Measurements from ENCODE around the gene EDIL3.

EDIL3 gene

DNA sequence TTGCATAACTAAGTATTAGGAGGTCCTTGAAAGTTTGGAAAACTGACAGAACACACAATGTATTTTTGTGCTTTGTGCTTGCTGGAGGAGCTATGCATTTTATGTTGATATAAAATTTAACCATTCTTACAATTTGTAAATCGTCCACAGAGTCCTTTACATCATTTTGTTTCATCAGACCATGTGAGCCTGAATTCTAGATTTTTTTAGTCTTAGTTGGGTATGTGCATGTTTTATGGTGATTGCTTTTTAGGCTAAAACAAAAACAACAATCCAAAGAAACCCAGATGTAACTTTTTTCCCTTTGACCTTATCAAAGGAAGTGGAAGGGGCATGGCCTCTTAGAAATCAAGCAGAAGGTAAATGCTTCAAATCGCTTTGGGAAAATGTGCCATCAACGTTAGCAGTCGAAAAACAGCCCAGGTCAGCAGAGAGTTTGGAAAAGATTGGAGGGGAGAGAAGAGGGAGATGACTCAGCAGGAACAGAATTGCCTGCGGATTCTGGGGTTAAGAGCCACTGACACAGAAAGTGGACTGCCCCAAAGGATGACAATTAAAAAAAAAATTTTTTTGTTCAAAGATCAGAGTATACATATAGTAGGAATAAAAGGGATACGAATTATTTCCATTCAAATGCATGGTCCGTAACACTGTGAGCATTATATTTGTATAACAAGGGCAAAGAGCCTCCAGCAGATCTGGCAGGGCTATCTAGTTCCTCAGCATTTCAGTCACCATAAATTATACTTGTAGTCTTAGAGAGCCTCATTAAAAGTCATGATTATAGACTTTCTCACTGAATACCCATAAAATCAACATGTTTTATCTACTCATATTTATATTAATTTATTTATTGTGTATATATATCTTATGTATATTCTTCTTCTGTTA is 410.5 kb downstream of the EDIL3 start:
- Histone ChIP-seq H4K5ac (ENCODE audit: low read length) (no peak overlapping the region), H2AK5ac (ENCODE audit: low read length) (no peak overlapping the region), H2BK15ac (replicated peaks; ENCODE audit: low read depth) (no peak overlapping the region), H3K27me3 (ENCODE audit: insufficient read depth, low read length, poor library complexity) (no peaks in the 10 kb centered on the region), H2BK120ac (ENCODE audit: low read depth, low read length) (peak overlapping the region; percentile 38), H3K79me2 (ENCODE audit: control insufficient read depth, insufficient read depth, low read length) (no peaks in the 10 kb centered on the region), H3K18ac (ENCODE audit: low read length) (no peak overlapping the region), H3K4me1 (ENCODE audit: control insufficient read depth, low read depth, low read length) (no peaks in the 10 kb centered on the region), H3K79me1 (ENCODE audit: low read length) (no peaks in the 10 kb centered on the region), H3K27ac (ENCODE audit: low read depth, low read length) (no peak overlapping the region), H3K4me3 (ENCODE audit: low read length) (no peak overlapping the region), H3K56ac (ENCODE audit: low read length) (no peak overlapping the region), H2BK5ac (ENCODE audit: low read length) (no peak overlapping the region), H3K4ac (ENCODE audit: low read depth, low read length) (no peak overlapping the region), H3K23ac (ENCODE audit: low read length) (no peak overlapping the region), H3K4me2 (ENCODE audit: low read length) (no peak overlapping the region), H4K8ac (ENCODE audit: low read depth, low read length) (no peak overlapping the region), H3K36me3 (ENCODE audit: control insufficient read depth, insufficient read depth, low read length) (no peaks in the 10 kb centered on the region), H3K9ac (ENCODE audit: low read length) (no peak overlapping the region)
- WGBS (ENCODE audit: extremely low coverage, insufficient coverage, low lambda C conversion rate): no CpG with 5 or more reads among the region's 7 CpGs
- DNase-seq: peak; percentile 64

GRCh38 chr5:83972909-83973308 is 411.8 kb downstream of the EDIL3 start:
- H3K79me1 ChIP-seq (ENCODE audit: low read length): no peaks in the 10 kb centered on the region
- H3K36me3 ChIP-seq (ENCODE audit: control insufficient read depth, insufficient read depth, low read length): no peaks in the 10 kb centered on the region
- H3K23ac ChIP-seq (ENCODE audit: low read length): no peak overlapping the region
- H4K8ac ChIP-seq (ENCODE audit: low read depth, low read length): no peak overlapping the region
- no peak overlapping the region for H3K9ac ChIP-seq (ENCODE audit: low read length)
- H2AK5ac ChIP-seq (ENCODE audit: low read length): no peak overlapping the region
- H3K27me3 ChIP-seq (ENCODE audit: insufficient read depth, low read length, poor library complexity): no peaks in the 10 kb centered on the region
- no peak overlapping the region for H3K4me2 ChIP-seq (ENCODE audit: low read length)
- H3K4me1 ChIP-seq (ENCODE audit: control insufficient read depth, low read depth, low read length): no peaks in the 10 kb centered on the region
- H3K18ac ChIP-seq (ENCODE audit: low read length): no peak overlapping the region
- no peak for DNase-seq
- H3K56ac ChIP-seq (ENCODE audit: low read length): no peak overlapping the region
- H3K4me3 ChIP-seq (ENCODE audit: low read length): no peak overlapping the region
- H2BK15ac ChIP-seq (replicated peaks; ENCODE audit: low read depth): no peak overlapping the region
- no peak overlapping the region for H4K5ac ChIP-seq (ENCODE audit: low read length)
- H3K79me2 ChIP-seq (ENCODE audit: control insufficient read depth, insufficient read depth, low read length): no peaks in the 10 kb centered on the region
- no peak overlapping the region for H2BK120ac ChIP-seq (ENCODE audit: low read depth, low read length)
- H2BK5ac ChIP-seq (ENCODE audit: low read length): no peak overlapping the region
- no peak overlapping the region for H3K4ac ChIP-seq (ENCODE audit: low read depth, low read length)
- no peak overlapping the region for H3K27ac ChIP-seq (ENCODE audit: low read depth, low read length)

GRCh38 chr5:83972236-83972635 is 412.4 kb downstream of the EDIL3 start:
- Histone ChIP-seq H3K23ac (ENCODE audit: low read length) (no peak overlapping the region), H3K27ac (ENCODE audit: low read depth, low read length) (no peak overlapping the region), H3K4me2 (ENCODE audit: low read length) (no peak overlapping the region), H3K56ac (ENCODE audit: low read length) (no peak overlapping the region), H4K5ac (ENCODE audit: low read length) (no peak overlapping the region), H3K4me3 (ENCODE audit: low read length) (no peak overlapping the region), H2BK5ac (ENCODE audit: low read length) (no peak overlapping the region), H3K4ac (ENCODE audit: low read depth, low read length) (no peak overlapping the region), H3K18ac (ENCODE audit: low read length) (no peak overlapping the region), H2BK120ac (ENCODE audit: low read depth, low read length) (no peak overlapping the region), H3K79me1 (ENCODE audit: low read length) (no peaks in the 10 kb centered on the region), H3K9ac (ENCODE audit: low read length) (no peak overlapping the region), H3K27me3 (ENCODE audit: insufficient read depth, low read length, poor library complexity) (no peaks in the 10 kb centered on the region), H3K36me3 (ENCODE audit: control insufficient read depth, insufficient read depth, low read length) (no peaks in the 10 kb centered on the region), H4K8ac (ENCODE audit: low read depth, low read length) (no peak overlapping the region), H2AK5ac (ENCODE audit: low read length) (no peak overlapping the region), H3K4me1 (ENCODE audit: control insufficient read depth, low read depth, low read length) (no peaks in the 10 kb centered on the region), H2BK15ac (replicated peaks; ENCODE audit: low read depth) (no peak overlapping the region), H3K79me2 (ENCODE audit: control insufficient read depth, insufficient read depth, low read length) (no peaks in the 10 kb centered on the region)
- DNase-seq: peak; percentile 17

GRCh38 chr5:83967417-83967816 is 417.3 kb downstream of the EDIL3 start:
- H3K18ac ChIP-seq (ENCODE audit: low read length): no peak overlapping the region

DNA sequence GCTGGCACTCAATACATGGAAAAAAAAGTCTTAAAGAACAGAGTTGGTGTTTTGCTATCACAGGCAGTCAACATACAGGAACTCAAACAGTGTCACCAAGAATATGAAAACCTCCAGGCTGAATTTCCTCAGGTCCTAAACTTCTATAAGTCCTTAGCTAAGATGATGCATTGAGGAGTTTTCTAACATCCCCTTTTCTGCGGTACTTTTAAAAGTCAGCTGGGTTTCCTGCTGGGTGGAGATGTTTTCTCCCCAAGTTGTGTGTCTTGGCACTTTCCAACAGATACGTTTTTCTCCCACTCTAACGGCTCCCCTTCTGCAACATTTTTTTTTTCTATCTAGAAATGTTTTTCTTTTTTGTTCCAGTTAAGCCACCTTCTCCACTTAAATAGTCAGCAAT is 419.2 kb downstream of the EDIL3 start:
- Histone ChIP-seq H3K4me1 (ENCODE audit: control insufficient read depth, low read depth, low read length) (no peaks in the 10 kb centered on the region), H3K4me3 (ENCODE audit: low read length) (no peak overlapping the region), H3K36me3 (ENCODE audit: control insufficient read depth, insufficient read depth, low read length) (no peaks in the 10 kb centered on the region), H2BK15ac (replicated peaks; ENCODE audit: low read depth) (no peak overlapping the region), H3K79me1 (ENCODE audit: low read length) (no peaks in the 10 kb centered on the region), H2BK5ac (ENCODE audit: low read length) (no peak overlapping the region), H3K79me2 (ENCODE audit: control insufficient read depth, insufficient read depth, low read length) (no peaks in the 10 kb centered on the region), H3K27me3 (ENCODE audit: insufficient read depth, low read length, poor library complexity) (no peaks in the 10 kb centered on the region), H4K8ac (ENCODE audit: low read depth, low read length) (no peak overlapping the region), H3K56ac (ENCODE audit: low read length) (no peak overlapping the region), H4K5ac (ENCODE audit: low read length) (no peak overlapping the region), H3K27ac (ENCODE audit: low read depth, low read length) (no peak overlapping the region), H3K4me2 (ENCODE audit: low read length) (no peak overlapping the region), H3K9ac (ENCODE audit: low read length) (no peak overlapping the region), H2BK120ac (ENCODE audit: low read depth, low read length) (no peak overlapping the region), H2AK5ac (ENCODE audit: low read length) (no peak overlapping the region), H3K4ac (ENCODE audit: low read depth, low read length) (no peak overlapping the region), H3K18ac (ENCODE audit: low read length) (no peak overlapping the region), H3K23ac (ENCODE audit: low read length) (no peak overlapping the region)
- no CpG with 5 or more reads among the region's 3 CpGs for WGBS (ENCODE audit: extremely low coverage, insufficient coverage, low lambda C conversion rate)
- DNase-seq: no peak

More at GRCh38 chr5:83967417-83967816, 417.3 kb downstream of the EDIL3 start:
- H2BK5ac ChIP-seq (ENCODE audit: low read length): no peak overlapping the region
- H3K27me3 ChIP-seq (ENCODE audit: insufficient read depth, low read length, poor library complexity): no peaks in the 10 kb centered on the region
- H4K8ac ChIP-seq (ENCODE audit: low read depth, low read length): no peak overlapping the region
- no peak for DNase-seq
- no peaks in the 10 kb centered on the region for H3K4me1 ChIP-seq (ENCODE audit: control insufficient read depth, low read depth, low read length)
- H3K79me1 ChIP-seq (ENCODE audit: low read length): no peaks in the 10 kb centered on the region
- no peaks in the 10 kb centered on the region for H3K79me2 ChIP-seq (ENCODE audit: control insufficient read depth, insufficient read depth, low read length)
- no peak overlapping the region for H3K9ac ChIP-seq (ENCODE audit: low read length)
- no peak overlapping the region for H3K27ac ChIP-seq (ENCODE audit: low read depth, low read length)
- H2AK5ac ChIP-seq (ENCODE audit: low read length): no peak overlapping the region
- H3K4me2 ChIP-seq (ENCODE audit: low read length): no peak overlapping the region
- no peak overlapping the region for H3K4me3 ChIP-seq (ENCODE audit: low read length)
- H3K36me3 ChIP-seq (ENCODE audit: control insufficient read depth, insufficient read depth, low read length): no peaks in the 10 kb centered on the region
- H3K4ac ChIP-seq (ENCODE audit: low read depth, low read length): no peak overlapping the region
- WGBS (ENCODE audit: extremely low coverage, insufficient coverage, low lambda C conversion rate): no CpG with 5 or more reads among the region's 1 CpG
- H2BK15ac ChIP-seq (replicated peaks; ENCODE audit: low read depth): no peak overlapping the region
- H3K56ac ChIP-seq (ENCODE audit: low read length): no peak overlapping the region
- H4K5ac ChIP-seq (ENCODE audit: low read length): no peak overlapping the region
- H2BK120ac ChIP-seq (ENCODE audit: low read depth, low read length): no peak overlapping the region
- H3K23ac ChIP-seq (ENCODE audit: low read length): no peak overlapping the region

DNA sequence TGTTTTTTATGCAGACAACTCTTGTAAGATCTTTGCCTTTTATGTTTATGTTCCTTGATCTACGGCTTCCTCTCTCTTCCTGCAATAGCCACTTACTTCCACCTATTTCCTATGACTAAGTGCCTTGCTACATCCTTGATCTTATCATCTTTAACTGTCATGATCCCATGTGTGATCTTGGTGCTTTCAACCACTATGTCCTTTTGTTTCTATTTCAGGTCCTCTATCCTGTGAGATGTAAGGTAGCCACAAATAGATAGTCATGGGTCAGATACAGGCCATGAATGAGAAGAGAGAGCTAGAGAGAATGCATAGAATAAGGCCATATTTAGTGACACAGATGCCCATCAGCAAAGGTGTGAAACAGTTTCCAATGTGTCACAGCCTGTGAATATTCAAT is 420.4 kb downstream of the EDIL3 start:
- WGBS (ENCODE audit: extremely low coverage, insufficient coverage, low lambda C conversion rate): no CpG with 5 or more reads among the region's 1 CpG
- DNase-seq: peak; percentile 60

More for the DNA sequence above, 420.4 kb downstream of the EDIL3 start:
- no peaks in the 10 kb centered on the region for H3K4me1 ChIP-seq (ENCODE audit: control insufficient read depth, low read depth, low read length)
- H3K79me1 ChIP-seq (ENCODE audit: low read length): no peaks in the 10 kb centered on the region
- H2AK5ac ChIP-seq (ENCODE audit: low read length): no peak overlapping the region
- H3K4me3 ChIP-seq (ENCODE audit: low read length): no peak overlapping the region
- H2BK15ac ChIP-seq (replicated peaks; ENCODE audit: low read depth): no peak overlapping the region
- no peak overlapping the region for H3K9ac ChIP-seq (ENCODE audit: low read length)
- no peak overlapping the region for H3K4me2 ChIP-seq (ENCODE audit: low read length)
- H3K79me2 ChIP-seq (ENCODE audit: control insufficient read depth, insufficient read depth, low read length): no peaks in the 10 kb centered on the region
- no peak overlapping the region for H2BK5ac ChIP-seq (ENCODE audit: low read length)
- no peak overlapping the region for H3K56ac ChIP-seq (ENCODE audit: low read length)
- H4K5ac ChIP-seq (ENCODE audit: low read length): no peak overlapping the region
- H3K18ac ChIP-seq (ENCODE audit: low read length): no peak overlapping the region
- no peak overlapping the region for H3K27ac ChIP-seq (ENCODE audit: low read depth, low read length)
- no peak overlapping the region for H3K4ac ChIP-seq (ENCODE audit: low read depth, low read length)
- H2BK120ac ChIP-seq (ENCODE audit: low read depth, low read length): no peak overlapping the region
- no peaks in the 10 kb centered on the region for H3K27me3 ChIP-seq (ENCODE audit: insufficient read depth, low read length, poor library complexity)
- no peak overlapping the region for H3K23ac ChIP-seq (ENCODE audit: low read length)
- no peak overlapping the region for H4K8ac ChIP-seq (ENCODE audit: low read depth, low read length)
- H3K36me3 ChIP-seq (ENCODE audit: control insufficient read depth, insufficient read depth, low read length): no peaks in the 10 kb centered on the region

Measured in mesendoderm (in vitro differentiated cells).